Activated CD4-positive, alpha-beta T cell treated with anti-CD3 and anti-CD28 coated beads for 36 hours (primary cell): ENCODE measurements around the gene GPR137B. TPM values are rescaled to one million over a fixed set of nuclear protein-coding genes. Genes with fewer than 3 reads are reported as not detected.

ENCODE experiments used
- ATAC-seq: fragments of 200-7000 bp; cut with Tn5 transposase; one replicate; pipeline ENCODE4 v1.10.0; 2021; ENCODE audit warnings: mild to moderate bottlenecking, moderate library complexity
- CTCF ChIA-PET: fragments of 350-600 bp; sonication (Branson Sonifier 250); formaldehyde crosslinking; loops from one replicate; lab custom pipeline; 2021; ENCODE audit warnings: antibody characterized with exemption; lab: Charles Lee
- POLR2A ChIA-PET: fragments of 350-600 bp; sonication (Branson Sonifier 250); formaldehyde crosslinking; loops from one replicate; lab custom pipeline; 2021; ENCODE audit warnings: antibody characterized with exemption, inconsistent platforms; lab: Charles Lee
- DNase-seq: peaks from one replicate; pipeline ENCODE4 v3.0.0-alpha.2; 2020
- H3K27ac Mint-ChIP-seq: one replicate; pipeline ENCODE4 v1.8.0; 2021; ENCODE audit warnings: mixed read lengths
- H3K27me3 Mint-ChIP-seq: one replicate; pipeline ENCODE4 v1.8.0; 2021; ENCODE audit warnings: mixed read lengths
- H3K36me3 Mint-ChIP-seq: one replicate; pipeline ENCODE4 v1.8.0; 2021; ENCODE audit warnings: low read depth, mixed read lengths
- H3K4me1 Mint-ChIP-seq: one replicate; pipeline ENCODE4 v1.8.0; 2021; ENCODE audit warnings: mixed read lengths
- H3K4me3 Mint-ChIP-seq: one replicate; pipeline ENCODE4 v1.8.0; 2021; ENCODE audit warnings: mild to moderate bottlenecking, moderate library complexity, mixed read lengths
- H3K9me3 Mint-ChIP-seq: one replicate; pipeline ENCODE4 v1.8.0; 2021; ENCODE audit warnings: low read depth, mixed read lengths
- intact Hi-C, 2 experiments: fragments of 100-400 bp; cut with DNase I in 1 of 2; cut with micrococcal nuclease in 1 of 2; formaldehyde crosslinking; loops; one replicate each; pipeline versions ENCODE4 v1.14.2 to v1.15.1; 2022 to 2024; cut with DNase I, micrococcal nuclease
- total RNA-seq, 2 experiments: library from RNA; stranded (reverse); gene quantifications; one replicate each; pipeline ENCODE4 v1.2.3, GENCODE V29; 2021

The GPR137B gene
- total RNA-seq, 2 experiments from 2014 or later = 5.0 to 5.6 TPM

DNA sequence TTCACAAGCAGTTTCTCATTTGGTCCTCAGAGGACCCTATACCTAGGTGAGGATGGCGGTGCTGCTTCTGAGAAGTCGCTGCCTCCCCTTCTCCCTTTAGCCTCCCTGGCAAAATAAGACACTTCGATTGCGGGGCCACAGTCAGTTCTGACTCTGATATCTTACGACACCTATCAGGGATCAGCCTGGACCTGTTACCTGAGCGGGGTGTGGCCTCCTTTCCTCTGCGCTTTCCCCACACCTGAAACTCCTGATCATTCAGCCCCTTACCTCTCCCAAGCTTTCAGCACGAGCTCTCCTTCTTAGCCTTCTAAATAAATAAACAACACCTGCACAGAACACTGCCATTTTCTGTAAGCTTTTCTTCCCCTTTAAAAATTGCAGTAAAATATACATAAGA is 24.6 kb upstream of the GPR137B start:
- peaks cover 7% of the 10 kb centered on the region for H3K27me3 Mint-ChIP-seq
- CTCF ChIA-PET = interaction anchor here (0.7 kb wide), 1 partner anchor 303 kb away, joined by 3 read pairs; no protein-coding TSS in a partner anchor
- H3K4me3 Mint-ChIP-seq = no peak overlapping the region
- H3K27ac Mint-ChIP-seq = no peak overlapping the region
- no peaks in the 10 kb centered on the region for H3K9me3 Mint-ChIP-seq
- no peak for ATAC-seq
- DNase-seq = no peak
- POLR2A ChIA-PET = no interaction called here
- no peaks in the 10 kb centered on the region for H3K36me3 Mint-ChIP-seq
- H3K4me1 Mint-ChIP-seq = peaks cover 26% of the 10 kb centered on the region
- intact Hi-C loops = loop anchor here in 1 of 2 experiments (10.0 kb wide), 1 partner anchor 687 kb away; no protein-coding TSS in a partner anchor

DNA sequence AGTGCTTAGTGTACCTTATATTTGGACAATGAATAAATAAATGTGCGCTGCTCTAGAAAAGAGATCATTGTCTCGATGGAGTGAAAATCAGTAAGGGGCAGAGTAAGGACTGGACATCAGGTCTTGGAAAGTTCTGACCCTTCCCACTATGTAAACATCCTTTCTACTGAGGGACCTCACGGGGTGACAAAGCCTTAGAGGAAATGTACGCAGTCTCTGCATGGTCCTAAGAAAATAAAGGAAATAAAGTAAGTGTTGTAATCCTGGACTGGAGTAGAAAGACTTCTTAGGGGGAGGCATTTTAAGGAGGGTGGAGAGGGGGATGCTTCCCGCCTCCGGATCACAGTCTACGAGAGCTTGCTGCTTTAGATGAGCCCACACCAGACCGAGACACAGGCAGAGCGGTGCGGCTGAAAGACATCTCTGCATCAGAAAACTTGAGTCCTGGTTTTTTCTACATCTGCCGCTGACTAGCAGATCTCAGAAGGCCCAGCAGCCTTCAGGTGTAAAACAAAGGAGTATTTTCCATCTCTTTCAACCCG is 22.3 kb upstream of the GPR137B start:
- peaks cover 10% of the 10 kb centered on the region for H3K27me3 Mint-ChIP-seq
- no peaks in the 10 kb centered on the region for H3K36me3 Mint-ChIP-seq
- H3K9me3 Mint-ChIP-seq = no peaks in the 10 kb centered on the region
- POLR2A ChIA-PET = no interaction called here
- intact Hi-C loops = loop anchor here (5.0 to 10.0 kb wide), 2 partner anchors 162 to 685 kb away; partner anchors contain the start of gene ERO1B (in 1 of the 2)
- DNase-seq (no peak), ATAC-seq (no peak)
- CTCF ChIA-PET = no interaction called here
- H3K4me3 Mint-ChIP-seq = no peak overlapping the region
- H3K27ac Mint-ChIP-seq = peak overlapping the region; percentile 8
- peaks cover 26% of the 10 kb centered on the region for H3K4me1 Mint-ChIP-seq

DNA sequence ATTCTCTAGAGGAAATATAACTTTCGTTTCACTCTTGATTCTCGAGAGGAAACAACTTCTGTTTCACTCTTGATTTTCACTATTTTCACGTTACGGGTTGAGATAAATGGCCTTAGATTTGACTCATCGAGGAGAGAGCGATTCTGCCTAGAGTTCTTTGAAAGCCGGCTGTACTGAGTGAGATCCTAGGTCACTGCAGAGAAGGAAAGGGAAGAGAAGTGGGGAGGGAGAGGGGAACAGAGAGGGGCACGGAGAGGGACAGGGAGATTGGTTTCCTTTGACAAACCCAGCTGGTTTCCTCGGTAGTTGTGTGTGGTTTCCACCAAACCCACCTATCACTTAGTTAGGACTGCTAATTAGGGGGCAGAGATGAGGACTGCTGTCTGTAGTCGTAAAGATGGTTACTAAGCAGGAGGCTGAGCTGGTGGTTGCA is 21.6 kb upstream of the GPR137B start:
- CTCF ChIA-PET = interaction anchor here (1.6 kb wide), 1 partner anchor 13 kb away, joined by 5 read pairs; no protein-coding TSS in a partner anchor
- peak; percentile 77 for ATAC-seq
- no peaks in the 10 kb centered on the region for H3K9me3 Mint-ChIP-seq

DNA sequence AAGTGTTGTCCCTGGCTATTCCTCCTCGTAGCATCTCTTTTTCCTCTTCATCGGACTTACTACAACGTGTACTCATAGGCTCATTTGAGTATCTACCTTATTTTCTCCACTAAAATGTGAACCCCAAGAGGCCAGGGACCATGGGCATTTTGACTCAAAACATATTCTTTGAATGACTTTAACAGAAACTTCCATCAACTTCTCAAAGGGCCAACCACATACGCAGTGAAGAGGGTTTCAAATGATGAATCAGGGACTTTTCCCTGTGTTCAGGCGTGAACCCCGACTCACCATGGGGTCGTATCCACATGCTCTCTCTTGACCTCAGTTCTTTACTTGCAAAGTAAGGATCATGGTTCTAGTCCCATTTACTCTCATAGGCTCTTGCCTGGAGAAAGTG is 20.2 kb upstream of the GPR137B start:
- intact Hi-C loops = loop anchor here (1.0 to 5.0 kb wide), 3 partner anchors 20 to 162 kb away; partner anchors contain the start of genes ERO1B (in 1 of the 2) and GPR137B (in 1 of the 2)

More for the DNA sequence above, 21.6 kb upstream of the GPR137B start:
- Mint-ChIP-seq H3K36me3 (no peaks in the 10 kb centered on the region), H3K4me3 (no peak overlapping the region), H3K27me3 (peaks cover 13% of the 10 kb centered on the region), H3K27ac (peak overlapping the region; percentile 8), H3K4me1 (peaks cover 26% of the 10 kb centered on the region)
- peak; percentile 16 for DNase-seq
- intact Hi-C loops = loop anchor here in 1 of 2 experiments (5.0 kb wide), 1 partner anchor 162 kb away; the partner anchor contains the start of gene ERO1B
- POLR2A ChIA-PET = no interaction called here

DNA sequence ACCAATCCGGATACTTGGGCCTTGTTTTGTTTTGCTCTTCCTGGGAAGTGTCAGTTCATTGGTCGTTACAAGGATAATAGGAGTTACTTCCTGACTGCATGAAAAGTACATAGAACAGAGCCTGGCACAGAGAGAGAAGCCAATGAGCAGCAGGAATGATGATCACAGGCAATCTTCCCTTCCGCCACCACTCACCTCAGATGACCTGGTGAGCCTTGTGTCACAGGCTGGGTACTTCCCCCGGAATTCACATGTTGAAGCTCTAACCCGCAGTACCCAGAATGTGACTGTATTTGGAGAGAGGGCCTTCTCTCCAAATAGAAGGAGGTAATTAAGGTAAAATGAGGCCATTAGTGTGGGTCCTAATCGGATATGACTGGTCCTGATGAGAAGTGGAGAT is 18.8 kb upstream of the GPR137B start:
- H3K9me3 Mint-ChIP-seq = no peaks in the 10 kb centered on the region
- POLR2A ChIA-PET = no interaction called here
- intact Hi-C loops = loop anchor here in 1 of 2 experiments (5.0 kb wide), 1 partner anchor 159 kb away; the partner anchor contains the start of gene ERO1B

More for the DNA sequence above, 20.2 kb upstream of the GPR137B start:
- CTCF ChIA-PET = interaction anchor here (1.6 to 1.7 kb wide), 2 partner anchors 14 to 163 kb away, joined by 4 to 5 read pairs; no protein-coding TSS in a partner anchor
- Mint-ChIP-seq H3K4me3 (no peak overlapping the region), H3K9me3 (no peaks in the 10 kb centered on the region), H3K27ac (peak overlapping the region; percentile 58), H3K27me3 (peaks cover 16% of the 10 kb centered on the region), H3K4me1 (peaks cover 26% of the 10 kb centered on the region), H3K36me3 (no peaks in the 10 kb centered on the region)
- ATAC-seq (peak; percentile 85), DNase-seq (peak; percentile 63)
- POLR2A ChIA-PET = no interaction called here

DNA sequence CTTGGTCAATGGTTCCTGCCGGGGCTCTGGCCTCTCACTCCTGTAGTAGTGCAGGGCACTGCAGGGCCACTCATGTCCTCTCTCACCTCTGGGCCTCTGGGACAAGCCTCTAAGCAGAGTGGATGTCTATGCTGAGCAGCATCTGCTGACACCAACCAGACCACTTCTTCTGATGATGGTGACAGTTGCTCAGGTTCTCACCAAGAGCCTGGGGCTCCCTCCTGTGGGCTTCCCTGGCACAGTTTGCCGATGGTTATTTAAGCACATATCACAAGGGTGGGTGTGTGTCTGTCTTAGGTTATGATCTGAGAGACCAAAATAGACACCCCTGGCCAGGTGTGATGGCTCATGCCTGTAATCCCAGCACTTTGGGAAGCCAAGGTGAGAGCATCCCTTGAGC is 17.4 kb upstream of the GPR137B start:
- intact Hi-C loops = loop anchor here in 1 of 2 experiments (5.0 kb wide), 1 partner anchor 157 kb away; the partner anchor contains the start of gene ERO1B
- Mint-ChIP-seq H3K27ac (no peak overlapping the region), H3K4me1 (peaks cover 25% of the 10 kb centered on the region), H3K4me3 (no peak overlapping the region), H3K27me3 (peaks cover 9% of the 10 kb centered on the region), H3K9me3 (no peaks in the 10 kb centered on the region), H3K36me3 (no peaks in the 10 kb centered on the region)
- DNase-seq (peak; percentile 23), ATAC-seq (no peak)
- ChIA-PET POLR2A (interaction anchor here (0.6 kb wide), 1 partner anchor 40 kb away, joined by 3 read pairs; no protein-coding TSS in a partner anchor), CTCF (no interaction called here)

More for the DNA sequence above, 18.8 kb upstream of the GPR137B start:
- no peak for ATAC-seq
- Mint-ChIP-seq H3K4me3 (no peak overlapping the region), H3K27me3 (peaks cover 14% of the 10 kb centered on the region), H3K27ac (no peak overlapping the region), H3K36me3 (no peaks in the 10 kb centered on the region), H3K4me1 (peaks cover 26% of the 10 kb centered on the region)
- CTCF ChIA-PET = interaction anchor here (1.3 kb wide), 1 partner anchor 9 kb away, joined by 4 read pairs; no protein-coding TSS in a partner anchor
- DNase-seq = no peak

DNA sequence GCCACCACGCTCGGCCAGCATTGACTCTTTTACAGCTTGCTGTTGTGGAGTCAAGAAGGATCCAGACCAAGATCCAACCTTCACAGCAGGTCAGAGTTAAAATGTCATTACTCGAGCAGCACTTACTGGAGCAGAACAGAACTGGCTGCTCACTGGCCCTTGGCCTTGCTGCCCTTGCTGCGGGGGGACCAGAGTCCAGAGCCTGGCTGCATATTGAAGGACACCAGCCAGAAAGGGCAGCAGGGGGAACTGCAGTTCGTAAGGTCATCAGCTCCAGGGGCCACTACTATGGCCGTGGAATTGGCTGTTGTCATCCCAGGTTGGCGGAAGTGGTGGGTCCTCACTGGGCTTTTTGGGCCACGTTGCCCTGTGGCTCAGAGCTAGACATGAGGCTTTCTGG is 15.3 kb upstream of the GPR137B start:
- intact Hi-C loops = no loop called here
- ChIA-PET POLR2A (interaction anchor here (0.7 kb wide), 1 partner anchor 10 kb away, joined by 4 read pairs; no protein-coding TSS in a partner anchor), CTCF (interaction anchor here (0.5 to 1.0 kb wide), 4 partner anchors 13 to 385 kb away, joined by 3 read pairs; no protein-coding TSS in a partner anchor)
- H3K27ac Mint-ChIP-seq = no peak overlapping the region
- ATAC-seq (no peak), DNase-seq (no peak)
- H3K36me3 Mint-ChIP-seq = no peaks in the 10 kb centered on the region
- H3K4me1 Mint-ChIP-seq = peaks cover 5% of the 10 kb centered on the region
- no peaks in the 10 kb centered on the region for H3K9me3 Mint-ChIP-seq
- no peak overlapping the region for H3K4me3 Mint-ChIP-seq
- H3K27me3 Mint-ChIP-seq = peaks cover 9% of the 10 kb centered on the region

DNA sequence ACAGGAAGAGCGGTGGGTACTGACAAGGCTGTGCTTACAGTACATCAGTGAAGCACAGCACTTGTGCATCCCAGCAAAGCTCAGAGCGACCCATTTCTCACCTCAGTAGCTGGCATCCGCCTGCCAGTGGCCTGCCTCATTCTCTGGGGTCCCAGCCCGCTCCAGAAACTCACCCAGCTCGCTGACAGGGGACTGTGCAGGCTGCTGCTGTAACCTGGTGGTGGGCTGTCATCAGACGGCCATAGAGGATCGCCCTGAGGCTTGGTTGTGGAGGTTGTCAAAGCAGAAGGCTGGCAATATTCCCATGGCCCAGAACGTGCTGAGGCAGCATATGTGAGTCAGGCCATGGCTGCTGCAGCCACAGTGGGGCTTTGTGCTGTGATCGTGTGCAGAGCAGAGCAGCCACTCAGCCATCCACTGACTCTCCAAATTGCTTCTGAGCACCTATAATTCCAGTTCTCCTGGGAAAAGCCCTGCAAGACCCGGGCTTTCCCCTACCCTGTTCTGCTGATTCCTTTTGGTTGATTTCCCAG is 13.6 kb upstream of the GPR137B start:
- DNase-seq (no peak), ATAC-seq (no peak)
- H3K9me3 Mint-ChIP-seq = no peaks in the 10 kb centered on the region
- CTCF ChIA-PET = no interaction called here
- peaks cover 11% of the 10 kb centered on the region for H3K27me3 Mint-ChIP-seq
- POLR2A ChIA-PET = no interaction called here
- no peak overlapping the region for H3K27ac Mint-ChIP-seq
- H3K4me1 Mint-ChIP-seq = no peaks in the 10 kb centered on the region
- intact Hi-C loops = no loop called here
- H3K36me3 Mint-ChIP-seq = no peaks in the 10 kb centered on the region
- H3K4me3 Mint-ChIP-seq = no peak overlapping the region

DNA sequence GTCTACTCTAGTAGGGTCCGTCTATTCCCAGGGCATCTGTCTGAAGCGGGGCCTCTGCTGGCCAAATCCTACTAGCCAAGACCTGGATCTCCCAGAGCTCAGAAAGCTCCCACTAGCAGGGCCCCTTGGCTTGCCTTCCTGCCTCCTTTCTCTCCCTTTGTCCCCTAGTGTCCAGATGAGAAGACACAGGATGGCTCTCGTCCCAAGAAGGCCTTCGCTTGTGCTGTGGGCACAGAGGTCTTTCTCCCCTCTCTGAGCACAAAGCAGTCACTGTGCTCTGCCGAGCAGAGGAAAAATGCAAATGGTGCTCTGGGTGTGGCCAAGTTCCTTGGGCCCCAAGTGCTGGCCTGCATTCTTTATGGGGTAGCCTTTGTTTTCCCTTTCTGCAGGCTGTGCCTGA is 13.0 kb upstream of the GPR137B start:
- no peak for DNase-seq
- H3K27me3 Mint-ChIP-seq = peaks cover 12% of the 10 kb centered on the region
- ChIA-PET CTCF (no interaction called here), POLR2A (interaction anchor here (0.5 kb wide), 1 partner anchor 382 kb away, joined by 4 read pairs; no protein-coding TSS in a partner anchor)
- intact Hi-C loops = no loop called here
- ATAC-seq = no peak
- H3K4me1 Mint-ChIP-seq = no peaks in the 10 kb centered on the region
- H3K27ac Mint-ChIP-seq = no peak overlapping the region
- H3K9me3 Mint-ChIP-seq = no peaks in the 10 kb centered on the region
- H3K36me3 Mint-ChIP-seq = no peaks in the 10 kb centered on the region
- H3K4me3 Mint-ChIP-seq = no peak overlapping the region

DNA sequence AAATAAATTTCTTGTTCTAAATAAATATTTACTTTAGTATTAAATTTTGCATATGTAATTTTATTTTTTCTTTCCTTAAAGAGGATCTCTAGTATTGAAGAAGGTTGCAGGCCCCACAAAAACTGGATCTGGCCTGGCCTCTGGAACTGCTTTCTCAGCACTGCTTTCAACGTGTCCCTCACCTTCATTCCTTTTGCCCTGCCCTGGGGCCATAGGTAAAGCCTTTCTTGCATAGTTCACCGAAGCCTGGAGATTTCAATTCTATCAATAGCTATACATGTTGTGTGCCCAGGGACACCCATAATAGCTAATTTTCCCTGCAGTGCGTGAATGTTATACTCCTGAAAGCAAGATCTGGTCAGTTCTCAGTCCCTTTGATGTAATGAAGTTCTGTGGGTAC is 12.0 kb upstream of the GPR137B start:
- CTCF ChIA-PET = interaction anchor here (0.5 to 0.8 kb wide), 2 partner anchors 24 to 198 kb away, joined by 3 to 4 read pairs; no protein-coding TSS in a partner anchor
- DNase-seq (no peak), ATAC-seq (no peak)
- Mint-ChIP-seq H3K9me3 (no peaks in the 10 kb centered on the region), H3K36me3 (no peaks in the 10 kb centered on the region), H3K27ac (no peak overlapping the region), H3K4me3 (no peak overlapping the region), H3K27me3 (peaks cover 19% of the 10 kb centered on the region), H3K4me1 (no peaks in the 10 kb centered on the region)
- POLR2A ChIA-PET = no interaction called here
- intact Hi-C loops = no loop called here

DNA sequence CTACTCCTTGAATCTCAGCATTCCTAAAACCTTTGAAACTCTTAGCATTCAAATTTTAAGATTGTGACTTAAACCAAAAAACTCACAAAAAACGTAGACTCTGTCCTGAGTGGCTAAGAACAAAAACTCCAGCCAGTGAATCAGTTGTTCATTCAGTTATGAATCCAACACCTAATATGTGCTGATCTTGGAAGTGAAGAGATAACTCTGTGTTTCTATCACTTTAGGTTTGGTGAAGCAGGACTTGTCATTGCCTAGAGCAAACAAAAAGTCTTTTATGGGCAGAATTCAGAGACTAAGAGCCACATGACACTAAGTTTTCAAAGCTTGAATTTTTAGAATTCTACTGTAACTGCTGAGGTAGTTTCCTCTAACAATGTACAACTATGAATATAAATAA is 10.4 kb upstream of the GPR137B start:
- no peak overlapping the region for H3K27ac Mint-ChIP-seq
- DNase-seq = no peak
- H3K27me3 Mint-ChIP-seq = peaks cover 21% of the 10 kb centered on the region
- H3K9me3 Mint-ChIP-seq = no peaks in the 10 kb centered on the region
- H3K4me3 Mint-ChIP-seq = no peak overlapping the region
- H3K36me3 Mint-ChIP-seq = no peaks in the 10 kb centered on the region
- H3K4me1 Mint-ChIP-seq = no peaks in the 10 kb centered on the region
- POLR2A ChIA-PET = interaction anchor here (0.5 kb wide), 1 partner anchor 11 kb away, joined by 3 read pairs; no protein-coding TSS in a partner anchor
- intact Hi-C loops = no loop called here
- ATAC-seq = no peak
- CTCF ChIA-PET = interaction anchor here (0.7 to 1.4 kb wide), 2 partner anchors 8 to 45 kb away, joined by 3 to 4 read pairs; no protein-coding TSS in a partner anchor
